ENCODE data around the gene VIL1. TPM values are rescaled to one million over a fixed set of nuclear protein-coding genes. Genes with fewer than 3 reads are reported as not detected.
A peak's percentile ranks its signal among the peaks of the same experiment; 100 is the strongest.

VIL1 gene
- total and polyA plus RNA-seq, 2 of the 13 experiments (the other 11 are each of a cell fraction or from before 2014, with no cell fraction given), result 287 to 301 TPM

DNA sequence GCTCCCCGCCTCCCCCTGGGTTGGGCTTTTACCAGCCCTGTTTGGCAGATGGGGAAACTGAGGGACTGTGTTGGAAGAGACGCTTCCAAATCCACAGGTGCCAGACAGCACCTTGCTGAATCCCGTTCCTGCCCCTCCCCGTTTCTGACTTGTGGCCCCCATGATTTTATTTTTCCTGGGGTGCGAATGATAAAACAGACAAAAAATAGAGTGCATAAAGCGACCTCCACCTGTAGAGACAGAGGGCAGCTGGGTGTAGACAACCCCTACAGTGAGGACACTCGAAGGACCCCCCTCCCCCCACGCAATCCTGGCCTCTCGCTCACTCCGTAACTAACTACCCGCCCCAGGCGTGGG, 21.5 kb upstream of the VIL1 start (continued):
- TF ChIP-seq PTBP1 (IDR thresholded peaks at IDR 0.05; ENCODE audit: low read depth, low read length, poor library complexity, severe bottlenecking), result no peak
- no peak for TF ChIP-seq MBNL3 (CRISPR knock-in tag; conservative IDR thresholded peaks at IDR 0.05)
- TF ChIP-seq, protein P1, sequence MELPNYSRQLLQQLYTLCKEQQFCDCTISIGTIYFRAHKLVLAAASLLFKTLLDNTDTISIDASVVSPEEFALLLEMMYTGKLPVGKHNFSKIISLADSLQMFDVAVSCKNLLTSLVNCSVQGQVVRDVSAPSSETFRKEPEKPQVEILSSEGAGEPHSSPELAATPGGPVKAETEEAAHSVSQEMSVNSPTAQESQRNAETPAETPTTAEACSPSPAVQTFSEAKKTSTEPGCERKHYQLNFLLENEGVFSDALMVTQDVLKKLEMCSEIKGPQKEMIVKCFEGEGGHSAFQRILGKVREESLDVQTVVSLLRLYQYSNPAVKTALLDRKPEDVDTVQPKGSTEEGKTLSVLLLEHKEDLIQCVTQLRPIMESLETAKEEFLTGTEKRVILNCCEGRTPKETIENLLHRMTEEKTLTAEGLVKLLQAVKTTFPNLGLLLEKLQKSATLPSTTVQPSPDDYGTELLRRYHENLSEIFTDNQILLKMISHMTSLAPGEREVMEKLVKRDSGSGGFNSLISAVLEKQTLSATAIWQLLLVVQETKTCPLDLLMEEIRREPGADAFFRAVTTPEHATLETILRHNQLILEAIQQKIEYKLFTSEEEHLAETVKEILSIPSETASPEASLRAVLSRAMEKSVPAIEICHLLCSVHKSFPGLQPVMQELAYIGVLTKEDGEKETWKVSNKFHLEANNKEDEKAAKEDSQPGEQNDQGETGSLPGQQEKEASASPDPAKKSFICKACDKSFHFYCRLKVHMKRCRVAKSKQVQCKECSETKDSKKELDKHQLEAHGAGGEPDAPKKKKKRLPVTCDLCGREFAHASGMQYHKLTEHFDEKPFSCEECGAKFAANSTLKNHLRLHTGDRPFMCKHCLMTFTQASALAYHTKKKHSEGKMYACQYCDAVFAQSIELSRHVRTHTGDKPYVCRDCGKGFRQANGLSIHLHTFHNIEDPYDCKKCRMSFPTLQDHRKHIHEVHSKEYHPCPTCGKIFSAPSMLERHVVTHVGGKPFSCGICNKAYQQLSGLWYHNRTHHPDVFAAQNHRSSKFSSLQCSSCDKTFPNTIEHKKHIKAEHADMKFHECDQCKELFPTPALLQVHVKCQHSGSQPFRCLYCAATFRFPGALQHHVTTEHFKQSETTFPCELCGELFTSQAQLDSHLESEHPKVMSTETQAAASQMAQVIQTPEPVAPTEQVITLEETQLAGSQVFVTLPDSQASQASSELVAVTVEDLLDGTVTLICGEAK (IDR thresholded peaks at IDR 0.05), result no peak
- TF ChIP-seq, protein P1 (CRISPR knock-in tag; IDR thresholded peaks at IDR 0.05), result 0 out of 2 replicates have a peak, but pooled peaks have one; percentile 9
- no peak for TF ChIP-seq EHMT2 (IDR thresholded peaks at IDR 0.05; ENCODE audit: borderline replicate concordance, low read depth, low read length)
- TF ChIP-seq NCOA2 (CRISPR knock-in tag; IDR thresholded peaks at IDR 0.05), result no peak
- no peak for TF ChIP-seq HIVEP1 (CRISPR knock-in tag; IDR thresholded peaks at IDR 0.05)
- TF ChIP-seq ZNF382 (CRISPR knock-in tag; IDR thresholded peaks at IDR 0.05; ENCODE audit: borderline replicate concordance), result no peak
- no peak for TF ChIP-seq ZNF768 (CRISPR knock-in tag; IDR thresholded peaks at IDR 0.05)
- no peak for TF ChIP-seq ZNF430 (CRISPR knock-in tag; IDR thresholded peaks at IDR 0.05)
- TF ChIP-seq ZNF773 (CRISPR knock-in tag; IDR thresholded peaks at IDR 0.05; ENCODE audit: borderline replicate concordance), result no peak
- TF ChIP-seq PRMT3 (CRISPR knock-in tag; IDR thresholded peaks at IDR 0.05; ENCODE audit: borderline replicate concordance, low read depth), result 0 out of 2 replicates have a peak, but pooled peaks have one; percentile 52
- TF ChIP-seq ZNF251 (CRISPR knock-in tag; IDR thresholded peaks at IDR 0.05), result no peak
- TF ChIP-seq ISL2 (CRISPR knock-in tag; IDR thresholded peaks at IDR 0.05), result no peak
- TF ChIP-seq KDM5A (IDR thresholded peaks at IDR 0.05; ENCODE audit: borderline replicate concordance, low read length), result no peak
- TF ChIP-seq, protein P2, sequence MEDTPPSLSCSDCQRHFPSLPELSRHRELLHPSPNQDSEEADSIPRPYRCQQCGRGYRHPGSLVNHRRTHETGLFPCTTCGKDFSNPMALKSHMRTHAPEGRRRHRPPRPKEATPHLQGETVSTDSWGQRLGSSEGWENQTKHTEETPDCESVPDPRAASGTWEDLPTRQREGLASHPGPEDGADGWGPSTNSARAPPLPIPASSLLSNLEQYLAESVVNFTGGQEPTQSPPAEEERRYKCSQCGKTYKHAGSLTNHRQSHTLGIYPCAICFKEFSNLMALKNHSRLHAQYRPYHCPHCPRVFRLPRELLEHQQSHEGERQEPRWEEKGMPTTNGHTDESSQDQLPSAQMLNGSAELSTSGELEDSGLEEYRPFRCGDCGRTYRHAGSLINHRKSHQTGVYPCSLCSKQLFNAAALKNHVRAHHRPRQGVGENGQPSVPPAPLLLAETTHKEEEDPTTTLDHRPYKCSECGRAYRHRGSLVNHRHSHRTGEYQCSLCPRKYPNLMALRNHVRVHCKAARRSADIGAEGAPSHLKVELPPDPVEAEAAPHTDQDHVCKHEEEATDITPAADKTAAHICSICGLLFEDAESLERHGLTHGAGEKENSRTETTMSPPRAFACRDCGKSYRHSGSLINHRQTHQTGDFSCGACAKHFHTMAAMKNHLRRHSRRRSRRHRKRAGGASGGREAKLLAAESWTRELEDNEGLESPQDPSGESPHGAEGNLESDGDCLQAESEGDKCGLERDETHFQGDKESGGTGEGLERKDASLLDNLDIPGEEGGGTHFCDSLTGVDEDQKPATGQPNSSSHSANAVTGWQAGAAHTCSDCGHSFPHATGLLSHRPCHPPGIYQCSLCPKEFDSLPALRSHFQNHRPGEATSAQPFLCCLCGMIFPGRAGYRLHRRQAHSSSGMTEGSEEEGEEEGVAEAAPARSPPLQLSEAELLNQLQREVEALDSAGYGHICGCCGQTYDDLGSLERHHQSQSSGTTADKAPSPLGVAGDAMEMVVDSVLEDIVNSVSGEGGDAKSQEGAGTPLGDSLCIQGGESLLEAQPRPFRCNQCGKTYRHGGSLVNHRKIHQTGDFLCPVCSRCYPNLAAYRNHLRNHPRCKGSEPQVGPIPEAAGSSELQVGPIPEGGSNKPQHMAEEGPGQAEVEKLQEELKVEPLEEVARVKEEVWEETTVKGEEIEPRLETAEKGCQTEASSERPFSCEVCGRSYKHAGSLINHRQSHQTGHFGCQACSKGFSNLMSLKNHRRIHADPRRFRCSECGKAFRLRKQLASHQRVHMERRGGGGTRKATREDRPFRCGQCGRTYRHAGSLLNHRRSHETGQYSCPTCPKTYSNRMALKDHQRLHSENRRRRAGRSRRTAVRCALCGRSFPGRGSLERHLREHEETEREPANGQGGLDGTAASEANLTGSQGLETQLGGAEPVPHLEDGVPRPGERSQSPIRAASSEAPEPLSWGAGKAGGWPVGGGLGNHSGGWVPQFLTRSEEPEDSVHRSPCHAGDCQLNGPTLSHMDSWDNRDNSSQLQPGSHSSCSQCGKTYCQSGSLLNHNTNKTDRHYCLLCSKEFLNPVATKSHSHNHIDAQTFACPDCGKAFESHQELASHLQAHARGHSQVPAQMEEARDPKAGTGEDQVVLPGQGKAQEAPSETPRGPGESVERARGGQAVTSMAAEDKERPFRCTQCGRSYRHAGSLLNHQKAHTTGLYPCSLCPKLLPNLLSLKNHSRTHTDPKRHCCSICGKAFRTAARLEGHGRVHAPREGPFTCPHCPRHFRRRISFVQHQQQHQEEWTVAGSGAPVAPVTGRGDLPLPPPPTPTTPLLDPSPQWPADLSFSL (CRISPR knock-in tag; IDR thresholded peaks at IDR 0.05), result no peak
- TF ChIP-seq TRIM24 (CRISPR knock-in tag; IDR thresholded peaks at IDR 0.05), result no peak

All from HepG2 (cell line).